K562 (cell line): ENCODE results near the gene PRCD. TPM values are rescaled to one million over a fixed set of nuclear protein-coding genes. Genes with fewer than 3 reads are reported as not detected.

Experiments
- ATF7 ChIP-seq: fragments of 450-650 bp; IDR thresholded peaks from 2 replicates; pipeline ENCODE4 v1.7.1; 2014; ENCODE audit warnings: mild to moderate bottlenecking, moderate library complexity
- CBFA2T2 ChIP-seq: fragments of 450-650 bp; conservative IDR thresholded peaks from 2 replicates; pipeline ENCODE4 v1.6.1; 2017; ENCODE audit warnings: mild to moderate bottlenecking
- DACH1 ChIP-seq: fragments of 450-650 bp; IDR thresholded peaks from 2 replicates; pipeline ENCODE4 v1.6.1; 2018; ENCODE audit not compliant: partially characterized antibody
- GABPB1 ChIP-seq: sonication (generic); formaldehyde crosslinking; IDR thresholded peaks from 2 replicates; pipeline ENCODE4 v1.8.0; 2022; ENCODE audit warnings: mild to moderate bottlenecking, missing genetic modification reagents
- JUND ChIP-seq, 2 experiments: IDR thresholded peaks; 2 replicates in 1 of 2; 3 replicates in 1 of 2; pipeline ENCODE4 v1.6.1; 2011; ENCODE audit warnings: borderline replicate concordance in 2 of 2, low read depth in 2 of 2, low read length in 2 of 2, improper control_type of control experiment in 1 of 2, missing biosample characterization in 1 of 2, missing genetic modification characterization in 1 of 2, missing genetic modification reagents in 1 of 2
- KLF16 ChIP-seq: IDR thresholded peaks from 2 replicates; pipeline ENCODE4 v1.6.1; 2016; ENCODE audit warnings: antibody characterized with exemption
- LEF1 ChIP-seq: fragments of 450-650 bp; IDR thresholded peaks from 2 replicates; pipeline ENCODE4 v1.6.1; 2016; ENCODE audit warnings: mild to moderate bottlenecking
- MYBL2 ChIP-seq, 2 experiments: fragments of 450-650 bp in 1 of 2; sonication (generic) in 1 of 2; formaldehyde crosslinking in 1 of 2; IDR thresholded peaks; 2 replicates each; pipeline versions ENCODE4 v1.6.1 to v1.8.1; 2017 to 2022; ENCODE audit warnings: borderline replicate concordance in 1 of 2, inconsistent platforms in 1 of 2, low read depth in 1 of 2, mild to moderate bottlenecking in 1 of 2, missing genetic modification reagents in 1 of 2, moderate library complexity in 1 of 2
- RBFOX2 ChIP-seq: fragments of 200-400 bp; formaldehyde crosslinking; IDR thresholded peaks from 2 replicates; pipeline ENCODE4 v1.6.1; 2017; ENCODE audit warnings: low read depth, mild to moderate bottlenecking, low read length, moderate library complexity
- ZBTB7A ChIP-seq: IDR thresholded peaks from 2 replicates; pipeline ENCODE4 v1.6.1; 2011; ENCODE audit warnings: low read depth, mild to moderate bottlenecking, low read length, moderate library complexity, borderline replicate concordance; ENCODE audit not compliant: control insufficient read depth
- ZFP36 ChIP-seq: fragments of 150-350 bp; IDR thresholded peaks from 2 replicates; pipeline ENCODE4 v1.6.1; 2018; ENCODE audit warnings: low read length, low read depth; ENCODE audit not compliant: partially characterized antibody
- ZNF589 ChIP-seq: fragments of 200-800 bp; sonication (Bioruptor generic); IDR thresholded peaks from 2 replicates; pipeline ENCODE4 v1.6.1; 2016; ENCODE audit warnings: low read depth, missing genetic modification characterization, missing compliant biosample characterization
- polyA plus RNA-seq, 8 experiments: library from polyadenylated mRNA; depleted of rRNA in 4 of 8; stranded (reverse) in 5 of 8; unstranded in 3 of 8; fragments of >200 nt; fragmentation: Nextera tagmentation in 2 of 8; fragmentation: Illumina TruSeq in 1 of 8; extraction: Ambion mirVana in 2 of 8; extraction: Trizol in 1 of 8; gene quantifications; 2 replicates each; pipeline versions ENCODE4 v1.2.1 to v1.2.3, GENCODE V29; 2011 to 2014; ENCODE audit warnings: inconsistent platforms in 1 of 8, missing spikeins in 1 of 8
- total RNA-seq, 7 experiments: library from RNA; depleted of rRNA in 6 of 7; stranded (reverse); fragments of >200 nt in 6 of 7; fragmentation: Illumina TruSeq in 2 of 7; extraction: Trizol in 2 of 7; gene quantifications; 2 replicates each; pipeline versions ENCODE4 v1.2.1 to v1.2.3, GENCODE V29; 2011 to 2021; ENCODE audit warnings: low replicate concordance in 1 of 7
- TF ChIP-seq, protein P1 (sequence below), 2 experiments: fragments of 450-650 bp; conservative IDR thresholded peaks; 2 replicates each; pipeline ENCODE4 v1.6.1; 2017; ENCODE audit warnings: mild to moderate bottlenecking in 2 of 2, moderate library complexity in 2 of 2
- TF ChIP-seq, protein P2 (sequence below): sonication (generic); formaldehyde crosslinking; IDR thresholded peaks from 2 replicates; pipeline ENCODE4 v1.8.0; 2022; ENCODE audit warnings: mild to moderate bottlenecking, missing genetic modification reagents
- TF ChIP-seq, protein P3 (sequence below), 3 experiments: fragments of 200-800 bp in 1 of 3; fragments of 250-450 bp in 1 of 3; fragments of 450-650 bp in 1 of 3; sonication (Bioruptor Pico) in 1 of 3; sonication (Bioruptor generic) in 1 of 3; formaldehyde crosslinking in 1 of 3; IDR thresholded peaks; 2 replicates each; pipeline versions ENCODE4 v1.6.1 to v1.8.0; 2016 to 2022; ENCODE audit warnings: mild to moderate bottlenecking in 2 of 3, missing genetic modification characterization in 2 of 3, missing compliant biosample characterization in 1 of 3, moderate library complexity in 1 of 3

Gene PRCD
- total and polyA plus RNA-seq, 9 of the 15 experiments (the other 6 are each of a cell fraction or from before 2014, with no cell fraction given) = 0.20 to 0.25 (median 0.21) TPM; not detected in 6

DNA sequence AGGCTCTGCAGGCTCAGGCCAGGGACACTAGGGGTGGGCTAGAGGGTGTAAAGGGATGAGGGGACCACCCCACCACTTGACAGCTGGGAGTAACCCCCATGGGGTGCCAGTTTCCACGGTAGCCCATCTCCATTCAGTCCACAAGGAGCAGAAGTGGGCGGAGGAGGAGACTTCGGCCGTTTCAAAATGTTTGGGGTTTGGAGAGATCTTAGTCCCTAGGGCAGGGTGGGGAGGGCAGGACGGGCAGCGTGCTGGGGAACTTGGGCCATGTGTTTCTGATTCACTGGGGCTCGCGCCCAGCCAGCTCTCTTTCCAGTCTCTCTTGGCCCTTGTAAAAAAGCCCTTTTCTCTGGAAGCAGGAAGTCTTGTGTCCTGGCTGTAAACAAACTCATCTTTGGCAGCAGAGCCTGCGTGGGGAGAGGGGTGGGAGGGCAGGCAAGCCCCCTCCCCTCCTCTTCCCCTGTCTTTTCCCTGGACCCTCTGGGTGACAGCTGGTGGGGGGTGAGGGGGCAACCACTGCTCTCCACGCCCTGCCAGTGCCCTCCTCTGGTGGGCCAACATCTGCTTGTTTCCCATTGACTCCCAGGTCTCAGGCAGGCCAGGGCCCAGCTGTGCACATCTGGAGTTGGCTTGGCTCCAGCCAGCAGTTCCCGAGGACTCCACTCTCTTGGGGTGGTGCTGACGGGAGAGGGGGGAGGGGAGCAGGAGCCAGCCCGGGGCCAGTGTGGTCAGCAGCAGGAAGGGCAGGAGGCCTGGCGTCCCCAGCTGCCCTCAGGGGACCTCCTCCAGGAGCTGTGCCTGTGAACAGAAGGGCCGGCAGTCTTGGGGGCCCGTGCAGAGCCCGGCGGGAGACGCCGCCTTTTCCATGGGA lies 10.4 kb upstream of the PRCD start (continued):
- TF ChIP-seq ZFP36 (no peak), ATF7 (peak; percentile 23; the same call in 1 of the 2 replicates), ZBTB7A (peak; percentile 67; the same call in 1 of the 2 replicates), MYBL2 (IDR thresholded peaks at IDR 0.05; ENCODE audit: low read depth) (no peak), MYBL2 (CRISPR knock-in tag; IDR thresholded peaks at IDR 0.05; ENCODE audit: borderline replicate concordance) (no peak), KLF16 (0 out of 2 replicates have a peak, but pooled peaks have one; percentile 9), LEF1 (0 out of 2 replicates have a peak, but pooled peaks have one; percentile 60), CBFA2T2 (peak; percentile 66), GABPB1 (0 out of 2 replicates have a peak, but pooled peaks have one; percentile 22), DACH1 (peak; percentile 84), JUND (IDR thresholded peaks at IDR 0.05; ENCODE audit: borderline replicate concordance, low read depth, low read length) (no peak), JUND (tag; IDR thresholded peaks at IDR 0.05; ENCODE audit: borderline replicate concordance, low read depth, low read length) (no peak), RBFOX2 (peak; percentile 68), ZNF589 (CRISPR knock-in tag) (peak; percentile 82)
- TF ChIP-seq, protein P1, sequence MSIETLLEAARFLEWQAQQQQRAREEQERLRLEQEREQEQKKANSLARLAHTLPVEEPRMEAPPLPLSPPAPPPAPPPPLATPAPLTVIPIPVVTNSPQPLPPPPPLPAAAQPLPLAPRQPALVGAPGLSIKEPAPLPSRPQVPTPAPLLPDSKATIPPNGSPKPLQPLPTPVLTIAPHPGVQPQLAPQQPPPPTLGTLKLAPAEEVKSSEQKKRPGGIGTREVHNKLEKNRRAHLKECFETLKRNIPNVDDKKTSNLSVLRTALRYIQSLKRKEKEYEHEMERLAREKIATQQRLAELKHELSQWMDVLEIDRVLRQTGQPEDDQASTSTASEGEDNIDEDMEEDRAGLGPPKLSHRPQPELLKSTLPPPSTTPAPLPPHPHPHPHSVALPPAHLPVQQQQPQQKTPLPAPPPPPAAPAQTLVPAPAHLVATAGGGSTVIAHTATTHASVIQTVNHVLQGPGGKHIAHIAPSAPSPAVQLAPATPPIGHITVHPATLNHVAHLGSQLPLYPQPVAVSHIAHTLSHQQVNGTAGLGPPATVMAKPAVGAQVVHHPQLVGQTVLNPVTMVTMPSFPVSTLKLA (conservative IDR thresholded peaks at IDR 0.05) = peak in 1 of 2 experiments; percentile 16; a peak in 1 of 4 replicates
- TF ChIP-seq, protein P2, sequence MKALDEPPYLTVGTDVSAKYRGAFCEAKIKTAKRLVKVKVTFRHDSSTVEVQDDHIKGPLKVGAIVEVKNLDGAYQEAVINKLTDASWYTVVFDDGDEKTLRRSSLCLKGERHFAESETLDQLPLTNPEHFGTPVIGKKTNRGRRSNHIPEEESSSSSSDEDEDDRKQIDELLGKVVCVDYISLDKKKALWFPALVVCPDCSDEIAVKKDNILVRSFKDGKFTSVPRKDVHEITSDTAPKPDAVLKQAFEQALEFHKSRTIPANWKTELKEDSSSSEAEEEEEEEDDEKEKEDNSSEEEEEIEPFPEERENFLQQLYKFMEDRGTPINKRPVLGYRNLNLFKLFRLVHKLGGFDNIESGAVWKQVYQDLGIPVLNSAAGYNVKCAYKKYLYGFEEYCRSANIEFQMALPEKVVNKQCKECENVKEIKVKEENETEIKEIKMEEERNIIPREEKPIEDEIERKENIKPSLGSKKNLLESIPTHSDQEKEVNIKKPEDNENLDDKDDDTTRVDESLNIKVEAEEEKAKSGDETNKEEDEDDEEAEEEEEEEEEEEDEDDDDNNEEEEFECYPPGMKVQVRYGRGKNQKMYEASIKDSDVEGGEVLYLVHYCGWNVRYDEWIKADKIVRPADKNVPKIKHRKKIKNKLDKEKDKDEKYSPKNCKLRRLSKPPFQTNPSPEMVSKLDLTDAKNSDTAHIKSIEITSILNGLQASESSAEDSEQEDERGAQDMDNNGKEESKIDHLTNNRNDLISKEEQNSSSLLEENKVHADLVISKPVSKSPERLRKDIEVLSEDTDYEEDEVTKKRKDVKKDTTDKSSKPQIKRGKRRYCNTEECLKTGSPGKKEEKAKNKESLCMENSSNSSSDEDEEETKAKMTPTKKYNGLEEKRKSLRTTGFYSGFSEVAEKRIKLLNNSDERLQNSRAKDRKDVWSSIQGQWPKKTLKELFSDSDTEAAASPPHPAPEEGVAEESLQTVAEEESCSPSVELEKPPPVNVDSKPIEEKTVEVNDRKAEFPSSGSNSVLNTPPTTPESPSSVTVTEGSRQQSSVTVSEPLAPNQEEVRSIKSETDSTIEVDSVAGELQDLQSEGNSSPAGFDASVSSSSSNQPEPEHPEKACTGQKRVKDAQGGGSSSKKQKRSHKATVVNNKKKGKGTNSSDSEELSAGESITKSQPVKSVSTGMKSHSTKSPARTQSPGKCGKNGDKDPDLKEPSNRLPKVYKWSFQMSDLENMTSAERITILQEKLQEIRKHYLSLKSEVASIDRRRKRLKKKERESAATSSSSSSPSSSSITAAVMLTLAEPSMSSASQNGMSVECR (CRISPR knock-in tag) = 0 out of 2 replicates have a peak, but pooled peaks have one; percentile 49
- TF ChIP-seq, protein P3, sequence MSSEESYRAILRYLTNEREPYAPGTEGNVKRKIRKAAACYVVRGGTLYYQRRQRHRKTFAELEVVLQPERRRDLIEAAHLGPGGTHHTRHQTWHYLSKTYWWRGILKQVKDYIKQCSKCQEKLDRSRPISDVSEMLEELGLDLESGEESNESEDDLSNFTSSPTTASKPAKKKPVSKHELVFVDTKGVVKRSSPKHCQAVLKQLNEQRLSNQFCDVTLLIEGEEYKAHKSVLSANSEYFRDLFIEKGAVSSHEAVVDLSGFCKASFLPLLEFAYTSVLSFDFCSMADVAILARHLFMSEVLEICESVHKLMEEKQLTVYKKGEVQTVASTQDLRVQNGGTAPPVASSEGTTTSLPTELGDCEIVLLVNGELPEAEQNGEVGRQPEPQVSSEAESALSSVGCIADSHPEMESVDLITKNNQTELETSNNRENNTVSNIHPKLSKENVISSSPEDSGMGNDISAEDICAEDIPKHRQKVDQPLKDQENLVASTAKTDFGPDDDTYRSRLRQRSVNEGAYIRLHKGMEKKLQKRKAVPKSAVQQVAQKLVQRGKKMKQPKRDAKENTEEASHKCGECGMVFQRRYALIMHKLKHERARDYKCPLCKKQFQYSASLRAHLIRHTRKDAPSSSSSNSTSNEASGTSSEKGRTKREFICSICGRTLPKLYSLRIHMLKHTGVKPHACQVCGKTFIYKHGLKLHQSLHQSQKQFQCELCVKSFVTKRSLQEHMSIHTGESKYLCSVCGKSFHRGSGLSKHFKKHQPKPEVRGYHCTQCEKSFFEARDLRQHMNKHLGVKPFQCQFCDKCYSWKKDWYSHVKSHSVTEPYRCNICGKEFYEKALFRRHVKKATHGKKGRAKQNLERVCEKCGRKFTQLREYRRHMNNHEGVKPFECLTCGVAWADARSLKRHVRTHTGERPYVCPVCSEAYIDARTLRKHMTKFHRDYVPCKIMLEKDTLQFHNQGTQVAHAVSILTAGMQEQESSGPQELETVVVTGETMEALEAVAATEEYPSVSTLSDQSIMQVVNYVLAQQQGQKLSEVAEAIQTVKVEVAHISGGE (CRISPR knock-in tag; IDR thresholded peaks at IDR 0.05) = peak in 1 of 3 experiments; percentile 68; a peak in 1 of 6 replicates
